ENCODE results near the gene PRICKLE2. TPM values are rescaled to one million over a fixed set of nuclear protein-coding genes. Genes with fewer than 3 reads are reported as not detected.

The PRICKLE2 gene
- total and polyA plus RNA-seq, 10 of the 15 experiments (the other 5 are each of a cell fraction or from before 2014, with no cell fraction given): 0.11 to 2.6 (median 0.69) TPM

DNA sequence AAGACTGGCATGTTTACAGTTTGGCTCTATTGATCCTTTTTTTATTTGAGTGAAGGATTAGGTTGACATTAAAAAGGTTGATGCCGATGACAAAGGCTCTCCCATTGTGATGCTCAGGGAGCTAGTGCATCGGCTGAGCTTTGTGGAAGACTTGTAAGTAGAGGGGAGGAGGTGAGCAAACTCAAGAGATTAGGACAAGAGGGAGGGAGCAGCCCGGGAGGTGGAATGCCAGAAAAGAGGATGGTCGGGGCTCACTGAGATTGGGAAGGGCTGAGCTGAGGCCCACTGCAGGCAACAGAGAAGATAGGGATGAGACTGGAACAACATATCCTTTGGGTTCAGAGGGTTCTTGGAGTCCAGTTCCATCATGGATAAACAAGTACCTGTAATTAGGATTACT lies 175.4 kb downstream of the PRICKLE2 start:
- SMC1A ChIA-PET (ENCODE audit: uncharacterized antibody, unreplicated experiment): interaction anchor here (0.6 to 1.7 kb wide), 7 partner anchors 8 to 444 kb away, joined by 3 to 6 read pairs (median 3); no protein-coding TSS in a partner anchor
- Histone ChIP-seq H3K79me2 (ENCODE audit: control insufficient read depth, insufficient read depth, low read length) (no peaks in the 10 kb centered on the region), H3K4me2 (ENCODE audit: control insufficient read depth, insufficient read depth) (no peak overlapping the region), H3K9me3 (replicated peaks; ENCODE audit: control insufficient read depth, insufficient read depth, low read length) (no peaks in the 10 kb centered on the region), H3K27ac (ENCODE audit: control insufficient read depth, insufficient read depth) (no peak overlapping the region), H3K27me3 (replicated peaks in 1 of 2; ENCODE audit: control insufficient read depth in 2 of 2, insufficient read depth in 2 of 2, low read length in 1 of 2) (no peaks in the 10 kb centered on the region; a peak in 1 of 4 replicates), H3K36me3 (ENCODE audit: control insufficient read depth in 2 of 2, insufficient read depth in 2 of 2, low read length in 1 of 2) (no peaks in the 10 kb centered on the region), H3K4me1 (ENCODE audit: control insufficient read depth, insufficient read depth, low read length) (no peaks in the 10 kb centered on the region), H3K4me3 (no peak overlapping the region), H4K20me1 (ENCODE audit: control insufficient read depth, insufficient read depth) (no peaks in the 10 kb centered on the region), H3K9ac (ENCODE audit: control insufficient read depth, insufficient read depth, low read length) (no peak overlapping the region), H2AFZ (ENCODE audit: control insufficient read depth, low read depth, low read length) (no peak overlapping the region)
- DNase-seq (ENCODE audit: low read depth, low spot score): no peak
- CTCF ChIA-PET: interaction anchor here (0.9 to 1.8 kb wide), 4 partner anchors 9 to 435 kb away, joined by 3 to 6 read pairs (median 4); partner anchors contain the start of gene PSMD6
- no peak for FAIRE-seq
- POLR2A ChIA-PET: no interaction called here
- intact Hi-C loops (cut with micrococcal nuclease; ENCODE audit: unreplicated experiment): no loop called here
- BruUV-seq (replicated peaks): no TSS peak
- in situ Hi-C loops (cut with MboI): no loop called here
- 53% methylated on average over 4 of the region's 4 CpGs for WGBS (ENCODE audit: insufficient coverage, insufficient replicate concordance, low lambda C conversion rate, missing lambda C conversion rate)
- ATAC-seq: no peak
- no peak for TF ChIP-seq ETV6 (conservative IDR thresholded peaks at IDR 0.05 in 1 of 2, IDR thresholded peaks at IDR 0.05 in 1 of 2; ENCODE audit: borderline replicate concordance in 1 of 2, low read depth in 1 of 2)
- TF ChIP-seq, protein P1, sequence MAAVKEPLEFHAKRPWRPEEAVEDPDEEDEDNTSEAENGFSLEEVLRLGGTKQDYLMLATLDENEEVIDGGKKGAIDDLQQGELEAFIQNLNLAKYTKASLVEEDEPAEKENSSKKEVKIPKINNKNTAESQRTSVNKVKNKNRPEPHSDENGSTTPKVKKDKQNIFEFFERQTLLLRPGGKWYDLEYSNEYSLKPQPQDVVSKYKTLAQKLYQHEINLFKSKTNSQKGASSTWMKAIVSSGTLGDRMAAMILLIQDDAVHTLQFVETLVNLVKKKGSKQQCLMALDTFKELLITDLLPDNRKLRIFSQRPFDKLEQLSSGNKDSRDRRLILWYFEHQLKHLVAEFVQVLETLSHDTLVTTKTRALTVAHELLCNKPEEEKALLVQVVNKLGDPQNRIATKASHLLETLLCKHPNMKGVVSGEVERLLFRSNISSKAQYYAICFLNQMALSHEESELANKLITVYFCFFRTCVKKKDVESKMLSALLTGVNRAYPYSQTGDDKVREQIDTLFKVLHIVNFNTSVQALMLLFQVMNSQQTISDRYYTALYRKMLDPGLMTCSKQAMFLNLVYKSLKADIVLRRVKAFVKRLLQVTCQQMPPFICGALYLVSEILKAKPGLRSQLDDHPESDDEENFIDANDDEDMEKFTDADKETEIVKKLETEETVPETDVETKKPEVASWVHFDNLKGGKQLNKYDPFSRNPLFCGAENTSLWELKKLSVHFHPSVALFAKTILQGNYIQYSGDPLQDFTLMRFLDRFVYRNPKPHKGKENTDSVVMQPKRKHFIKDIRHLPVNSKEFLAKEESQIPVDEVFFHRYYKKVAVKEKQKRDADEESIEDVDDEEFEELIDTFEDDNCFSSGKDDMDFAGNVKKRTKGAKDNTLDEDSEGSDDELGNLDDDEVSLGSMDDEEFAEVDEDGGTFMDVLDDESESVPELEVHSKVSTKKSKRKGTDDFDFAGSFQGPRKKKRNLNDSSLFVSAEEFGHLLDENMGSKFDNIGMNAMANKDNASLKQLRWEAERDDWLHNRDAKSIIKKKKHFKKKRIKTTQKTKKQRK (IDR thresholded peaks at IDR 0.05; ENCODE audit: low read depth, low read length): no peak
- no peak for TF ChIP-seq POLR2AphosphoS5 (IDR thresholded peaks at IDR 0.05; ENCODE audit: low read length)
- TF ChIP-seq EED (IDR thresholded peaks at IDR 0.05; ENCODE audit: low read depth): no peak
- no peak for TF ChIP-seq KLF5 (IDR thresholded peaks at IDR 0.05; ENCODE audit: partially characterized antibody)
- no peak for TF ChIP-seq PML (IDR thresholded peaks at IDR 0.05; ENCODE audit: low read length)
- TF ChIP-seq PBX3 (IDR thresholded peaks at IDR 0.05; ENCODE audit: insufficient replicate concordance, low read depth, low read length): no peak
- no peak for TF ChIP-seq TBL1XR1 (IDR thresholded peaks at IDR 0.05; ENCODE audit: low read depth, low read length)
- TF ChIP-seq RB1 (IDR thresholded peaks at IDR 0.05; ENCODE audit: borderline replicate concordance): no peak
- RAD21 ChIA-PET (ENCODE audit: unreplicated experiment): no interaction called here

All from GM12878 (cell line).